Limb (tissue), 2 donors: ENCODE results near the gene ILK.

ENCODE experiments used
- DNase-seq, 2 donors: peaks; one replicate each; pipeline ENCODE4 v3.0.0-alpha.2; 2016; ENCODE audit errors: extremely low spot score in 2 of 2

Gene ILK

DNA sequence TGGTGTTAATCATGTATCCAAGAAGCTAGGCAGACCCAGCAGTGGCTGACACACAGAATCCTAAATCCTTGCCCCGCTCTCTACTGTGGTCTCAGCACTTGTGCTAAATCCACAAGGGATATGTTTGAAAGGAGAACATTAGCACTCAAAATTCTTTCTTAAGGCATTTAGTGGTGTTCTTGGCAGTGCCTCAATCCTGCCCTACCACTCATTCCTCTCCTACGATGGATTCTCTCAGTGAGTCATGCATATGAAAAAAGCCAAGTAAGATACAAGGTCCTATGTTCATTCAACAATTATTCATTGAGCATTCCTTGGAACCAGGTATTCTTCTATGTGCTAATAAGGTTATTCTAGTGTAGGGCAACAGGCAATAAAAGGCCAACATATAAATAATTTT, 31.4 kb upstream of the ILK start:
- DNase-seq, result no peak

DNA sequence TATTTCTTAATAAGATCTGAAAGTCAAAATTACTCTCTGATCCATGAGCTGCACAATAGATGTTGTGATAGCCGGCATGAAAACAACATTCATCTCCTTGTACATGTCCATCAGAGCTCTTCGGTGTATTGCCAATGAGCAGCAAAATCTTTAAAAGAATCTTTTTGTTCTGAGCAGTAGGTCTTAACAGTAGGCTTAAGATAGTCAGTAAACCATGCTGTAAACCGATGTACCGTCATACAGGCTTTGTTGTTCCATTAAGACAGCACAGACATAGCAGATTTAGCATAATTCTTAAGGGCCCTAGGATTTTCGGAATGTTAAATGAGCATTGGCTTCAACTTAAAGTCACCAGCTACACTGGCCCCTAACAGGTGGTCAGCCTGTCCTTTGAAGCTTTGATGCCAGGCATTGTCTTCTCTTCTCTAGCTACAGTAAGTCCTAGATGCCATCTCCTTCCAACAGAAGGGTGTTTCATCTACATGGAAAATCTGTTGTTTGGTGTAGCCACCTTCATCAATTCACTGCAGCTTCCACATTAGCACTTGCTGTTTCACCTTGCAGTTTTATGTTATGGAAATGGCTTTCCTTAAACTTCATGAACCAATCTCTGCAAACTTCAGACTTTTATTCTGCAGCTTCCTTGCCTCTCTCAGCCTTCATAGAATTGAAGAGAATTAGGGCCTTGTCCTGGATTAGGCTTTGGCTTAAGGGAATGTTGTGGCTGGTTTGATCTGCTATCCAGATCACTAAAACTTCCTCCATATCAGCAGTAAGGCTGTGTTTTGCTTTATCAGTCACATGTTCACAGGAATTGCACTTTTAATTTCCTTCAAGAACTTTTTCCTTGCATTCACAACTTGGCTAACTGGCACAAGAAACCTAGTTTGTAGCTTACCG, 28.5 kb upstream of the ILK start:
- DNase-seq, result no peak

DNA sequence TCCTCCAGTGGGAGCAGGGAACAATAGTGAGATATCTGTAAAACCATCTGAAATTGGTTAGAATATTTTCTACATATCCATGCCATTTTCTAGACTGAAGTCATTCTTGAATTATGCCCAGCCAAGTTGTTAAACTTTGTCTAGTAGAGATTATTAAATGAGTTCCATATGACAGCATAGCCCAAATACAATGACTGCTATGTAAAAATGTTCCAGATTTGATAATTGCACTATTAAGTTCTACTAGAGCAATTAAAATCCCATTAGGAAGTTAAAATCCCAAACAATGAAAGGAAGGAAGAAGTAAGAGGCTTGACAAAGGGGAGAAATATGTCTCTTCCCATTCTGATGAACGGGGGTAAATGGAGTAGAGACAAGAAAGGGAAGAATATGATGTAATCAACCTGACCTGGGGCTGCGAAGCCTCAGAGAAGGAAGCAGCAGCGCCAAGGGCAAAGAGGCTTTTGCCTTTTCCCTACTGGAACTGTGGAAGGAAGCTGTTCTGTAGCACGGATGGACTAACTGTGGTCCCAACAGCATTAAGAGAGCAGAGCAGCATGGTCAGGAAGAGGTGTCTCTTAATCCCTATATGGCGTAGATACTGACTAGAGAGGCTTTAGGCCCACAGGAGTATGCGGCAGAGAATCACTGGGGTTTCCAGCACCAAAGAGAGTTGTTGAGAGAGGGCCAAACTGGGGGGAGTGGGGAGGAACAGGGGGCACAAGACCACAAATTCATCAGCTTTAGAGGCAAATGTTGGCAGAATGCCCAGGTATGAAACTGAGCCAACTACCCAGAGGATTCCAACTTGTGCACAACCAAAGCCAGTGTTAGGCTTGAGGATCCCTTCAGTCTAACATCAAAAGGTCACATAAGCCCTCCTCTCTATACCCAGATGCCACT, 26.9 kb upstream of the ILK start:
- DNase-seq, result peak; percentile 54 to 81

- DNase-seq, result no peak
Measured at GRCh38 chr11:6578134-6578533, 25.4 kb upstream of the ILK start.

GRCh38 chr11:6579681-6580080, 23.9 kb upstream of the ILK start:
- DNase-seq, result no peak

DNA sequence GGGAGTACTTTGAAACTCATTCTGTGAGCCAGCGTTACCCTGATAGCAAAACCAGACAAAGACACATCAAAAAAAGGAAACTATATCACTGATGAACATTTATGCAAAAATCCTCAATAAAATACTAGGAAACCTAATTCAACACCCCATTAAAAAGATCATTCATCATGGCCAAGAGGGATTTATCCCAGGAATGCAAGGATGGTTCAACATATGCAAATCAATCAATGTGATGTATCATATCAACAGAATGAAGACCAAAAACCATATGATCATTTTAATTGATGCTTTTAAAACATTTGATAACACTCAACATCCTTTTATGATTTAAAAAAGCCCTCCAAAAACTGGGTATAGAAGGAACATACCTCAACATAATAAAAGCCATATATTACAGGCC, 20.0 kb upstream of the ILK start:
- DNase-seq, result no peak

GRCh38 chr11:6584528-6584927, 19.0 kb upstream of the ILK start:
- DNase-seq, result no peak

DNA sequence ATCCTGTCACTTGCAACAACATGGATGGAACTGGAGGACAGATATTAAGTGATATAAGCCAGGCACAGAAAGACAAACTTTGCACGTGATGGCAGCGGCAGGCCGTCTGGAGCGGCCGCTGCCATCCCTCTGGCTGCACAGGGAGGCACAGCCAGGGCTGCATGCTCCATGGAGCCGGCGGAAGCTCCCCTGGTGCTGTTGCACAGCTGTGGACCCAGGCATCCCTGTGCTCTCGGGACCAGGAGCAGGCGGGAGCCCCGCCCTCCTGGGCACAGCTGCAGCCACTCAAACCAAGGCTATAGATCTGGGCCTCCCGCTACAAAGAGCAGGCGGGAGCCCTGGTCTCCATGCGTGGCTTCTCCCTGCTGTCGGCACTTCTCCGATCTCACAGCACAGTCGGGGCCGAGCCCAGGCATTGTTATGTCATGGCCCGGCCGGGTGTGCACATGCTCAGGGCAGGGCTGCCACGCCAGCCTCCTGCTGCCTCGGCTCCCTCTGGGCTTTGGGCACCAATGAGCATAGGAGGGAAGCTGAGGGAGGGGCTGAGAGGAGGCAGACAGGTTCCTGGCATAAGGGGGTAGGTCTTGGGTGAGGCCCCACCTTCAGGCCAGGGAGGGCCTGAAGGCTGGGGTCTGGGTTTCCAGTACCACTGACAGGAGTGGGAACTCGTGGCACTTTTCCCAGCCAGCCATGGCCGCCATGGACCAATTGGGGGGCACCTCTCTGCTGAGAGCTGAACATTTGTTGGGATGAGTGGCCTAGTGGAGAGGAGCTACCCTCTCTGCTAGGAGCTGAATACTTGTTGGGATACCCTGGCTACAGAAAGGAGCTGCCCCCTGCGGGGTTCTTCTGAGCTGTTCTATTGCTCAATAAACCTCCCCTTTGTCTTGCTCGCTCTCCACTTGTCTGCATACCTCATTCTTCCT, 16.9 kb upstream of the ILK start:
- DNase-seq, result no peak

DNA sequence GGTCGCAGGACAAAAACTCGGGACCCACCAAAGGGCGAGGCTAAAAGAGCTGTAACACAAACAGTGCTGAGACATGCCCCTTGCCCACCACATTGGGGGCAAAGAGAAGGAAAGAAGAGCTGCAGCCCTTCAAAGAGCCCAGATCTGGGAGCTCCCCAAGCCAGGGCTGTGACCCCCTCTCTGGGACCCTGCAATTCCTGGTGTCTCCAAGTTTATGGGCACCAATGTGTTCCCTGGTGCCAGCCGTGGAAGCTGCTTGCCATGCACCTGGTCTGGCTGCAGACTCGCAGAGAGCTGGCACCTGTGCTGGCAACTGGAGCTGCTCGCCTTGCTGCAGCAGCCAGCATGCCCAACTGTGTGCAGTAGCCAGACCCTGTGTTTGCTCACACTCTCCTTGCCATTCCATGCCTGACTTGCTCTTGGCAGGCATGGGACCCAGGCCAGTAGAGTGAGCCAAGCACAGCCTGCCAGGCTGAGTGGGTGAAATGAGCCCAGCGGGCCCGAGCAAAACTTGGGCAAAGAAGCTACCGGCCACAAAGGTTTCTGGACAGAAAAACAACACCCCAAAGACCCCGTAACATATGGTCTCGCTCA, 16.1 kb upstream of the ILK start:
- DNase-seq, result no peak

GRCh38 chr11:6588018-6588417, 15.6 kb upstream of the ILK start:
- no peak for DNase-seq

DNA sequence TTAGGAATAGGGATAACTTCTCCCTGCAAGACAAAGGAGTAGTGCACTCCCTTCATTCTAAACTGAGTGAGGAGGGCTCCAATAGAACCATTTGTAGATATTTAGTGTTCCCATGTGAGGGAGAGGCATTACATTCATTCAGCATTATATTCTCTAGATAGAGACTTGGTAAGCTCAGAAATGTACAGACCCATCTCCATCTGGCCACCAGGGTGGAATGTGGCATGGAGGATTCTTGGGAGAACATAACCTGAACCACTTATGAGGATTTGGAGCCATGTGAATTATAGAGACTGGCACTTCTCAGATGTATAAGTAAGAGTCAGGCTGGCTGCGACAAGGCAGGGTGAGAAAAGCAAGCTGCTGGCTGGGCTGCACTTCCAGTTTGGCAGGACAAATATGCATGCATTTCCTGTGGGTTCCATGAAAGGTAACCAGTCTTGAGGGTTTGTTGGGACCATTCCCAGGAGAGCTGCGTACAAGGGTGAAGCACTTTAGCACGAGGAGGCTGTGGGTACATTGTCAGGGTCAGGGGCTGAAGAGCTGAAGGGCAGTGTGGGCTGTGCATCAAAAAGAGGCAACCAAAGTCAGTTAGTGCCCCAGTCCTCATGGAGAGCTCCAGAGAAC, 9.3 kb upstream of the ILK start:
- DNase-seq, result no peak

- no peak for DNase-seq
Measured at GRCh38 chr11:6596239-6596877, 7.2 kb upstream of the ILK start.

GRCh38 chr11:6598555-6598954, 5.0 kb upstream of the ILK start:
- DNase-seq, result no peak

DNA sequence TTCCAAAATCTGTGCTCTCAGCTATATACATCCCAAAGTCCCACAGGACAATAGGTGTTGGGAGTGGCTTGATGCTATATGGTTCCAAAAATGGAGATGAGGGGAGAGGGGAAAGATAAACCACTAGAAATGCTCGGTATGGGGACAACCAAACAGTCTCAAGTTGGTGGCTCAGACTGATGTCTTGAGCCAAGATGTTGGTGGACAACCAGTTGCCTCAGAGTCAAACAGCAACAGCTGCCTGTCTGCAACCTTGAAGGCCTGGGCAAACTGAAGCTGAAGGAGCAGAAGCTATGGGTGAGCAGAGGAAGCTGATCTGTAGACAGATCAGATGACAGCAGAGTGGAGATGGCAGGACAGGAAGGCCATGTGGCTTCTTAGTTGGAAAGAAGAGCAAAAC, 4.1 kb upstream of the ILK start:
- DNase-seq, result no peak

DNA sequence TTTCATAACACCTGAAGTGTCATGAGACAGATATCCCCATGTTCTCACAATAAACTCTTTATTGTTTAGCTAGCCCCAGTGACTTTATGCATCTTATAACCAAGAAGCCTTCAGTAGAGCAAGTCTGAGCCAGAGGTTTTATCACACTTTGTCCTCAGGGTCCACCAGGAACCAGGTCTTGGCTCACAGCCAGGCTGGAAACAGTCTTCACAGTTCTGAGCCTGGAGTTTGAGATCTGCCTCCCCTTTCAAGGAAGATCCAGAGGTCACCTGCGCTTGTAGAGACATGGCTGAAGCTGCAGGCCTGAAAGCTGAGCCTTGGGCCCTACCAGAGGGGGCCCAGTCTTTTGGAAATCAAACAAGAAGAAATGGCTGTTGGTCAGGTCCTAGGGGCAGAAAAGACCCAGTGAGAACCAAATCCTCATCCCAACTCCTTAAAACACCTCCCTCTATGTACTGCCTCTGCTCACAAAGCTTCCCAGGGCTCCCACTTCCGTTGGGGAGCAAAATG, 3.6 kb upstream of the ILK start:
- no peak for DNase-seq

GRCh38 chr11:6601041-6601461, 2.5 kb upstream of the ILK start:
- DNase-seq, result no peak

GRCh38 chr11:6602096-6602940, 1.3 kb upstream of the ILK start:
- DNase-seq, result no peak

- DNase-seq, result peak; percentile 51 to 71
Measured at GRCh38 chr11:6604081-6604626, 580 bp downstream of the ILK start.

DNA sequence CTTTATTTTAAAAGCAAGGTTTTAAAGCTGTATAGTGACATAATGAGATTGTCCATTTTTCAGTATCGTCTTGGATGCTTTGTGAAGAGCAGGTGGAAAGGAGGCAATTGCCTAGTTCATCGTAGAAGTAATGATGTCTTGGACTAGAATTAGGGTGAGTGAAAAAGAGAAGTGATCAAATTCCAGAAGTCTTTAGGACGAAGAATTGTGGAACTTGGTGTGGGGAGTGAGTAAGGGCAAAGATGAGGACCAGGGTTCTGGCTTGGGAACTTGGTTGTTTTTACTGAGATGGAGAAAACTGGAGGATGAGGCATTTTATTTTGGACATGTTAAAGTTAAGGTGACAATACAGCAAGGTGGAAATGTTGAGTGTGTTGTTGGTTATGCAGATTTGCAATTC, 1.2 kb downstream of the ILK start:
- no peak for DNase-seq
